Dedifferentiated amniotic fluid mesenchymal stem cell (primary cell): Measurements from ENCODE around the gene USH2A.

ENCODE experiments used
- DNase-seq: peaks from one replicate; pipeline ENCODE4 v3.0.0-alpha.2; 2016; ENCODE audit errors: extremely low spot score

USH2A gene

GRCh38 chr1:215645861-215646260 is 777.4 kb downstream of the USH2A start:
- no peak for DNase-seq

GRCh38 chr1:215645182-215645581 is 778.1 kb downstream of the USH2A start:
- DNase-seq = no peak

- no peak for DNase-seq
These were observed 779.5 kb downstream of the USH2A start for GRCh38 chr1:215643592-215644321.

- DNase-seq = no peak
These were observed 782.7 kb downstream of the USH2A start for GRCh38 chr1:215640429-215641148.

GRCh38 chr1:215637041-215637573 is 786.1 kb downstream of the USH2A start:
- DNase-seq = peak; percentile 84

- DNase-seq = peak; percentile 92
These were observed 786.8 kb downstream of the USH2A start for GRCh38 chr1:215636258-215636965.

- no peak for DNase-seq
These were observed 787.4 kb downstream of the USH2A start for GRCh38 chr1:215635827-215636226.

- no peak for DNase-seq
These were observed 791.8 kb downstream of the USH2A start for GRCh38 chr1:215631489-215631888.

GRCh38 chr1:215631040-215631439 is 792.2 kb downstream of the USH2A start:
- DNase-seq = no peak

- no peak for DNase-seq
These were observed 797.3 kb downstream of the USH2A start for GRCh38 chr1:215625949-215626348.

GRCh38 chr1:215623162-215623561 is 800.1 kb downstream of the USH2A start:
- DNase-seq = no peak

GRCh38 chr1:215617979-215618378 is 805.3 kb downstream of the USH2A start:
- no peak for DNase-seq

GRCh38 chr1:215612391-215612790 is 810.9 kb downstream of the USH2A start:
- DNase-seq = no peak

- DNase-seq = no peak
These were observed 814.6 kb downstream of the USH2A start for GRCh38 chr1:215608646-215609045.

GRCh38 chr1:215607412-215607811 is 815.8 kb downstream of the USH2A start:
- no peak for DNase-seq

- DNase-seq = peak; percentile 39
These were observed 816.6 kb downstream of the USH2A start for GRCh38 chr1:215606564-215607168.

- DNase-seq = no peak
These were observed 817.2 kb downstream of the USH2A start for GRCh38 chr1:215606036-215606435.

- DNase-seq = no peak
These were observed 818.1 kb downstream of the USH2A start for GRCh38 chr1:215605011-215605621.

- DNase-seq = no peak
These were observed 819.9 kb downstream of the USH2A start for GRCh38 chr1:215603319-215603718.

GRCh38 chr1:215601276-215601675 is 822.0 kb downstream of the USH2A start:
- no peak for DNase-seq

GRCh38 chr1:215600867-215601266 is 822.4 kb downstream of the USH2A start:
- no peak for DNase-seq
